Inflammatory macrophage treated with lipopolysaccharide for 4 hours (primary cell): ENCODE results near the gene CRY1.

Experiments
- DNase-seq: peaks from one replicate; pipeline ENCODE4 v3.0.0-alpha.2; 2020

CRY1 gene

GRCh38 chr12:106956048-106956578 is 137.2 kb downstream of the CRY1 start:
- peak; percentile 30 for DNase-seq

- peak; percentile 79 for DNase-seq
Measured at GRCh38 chr12:106955377-106956047, 137.8 kb downstream of the CRY1 start, which contains the start of gene TMEM263. TSS of gene TMEM263 (plus strand) at chr12:106955907. CDS start at chr12:106967117, 11,210 bp downstream.

- DNase-seq, result no peak
Measured at GRCh38 chr12:106954462-106955376, 138.6 kb downstream of the CRY1 start.

- DNase-seq, result no peak
Measured at GRCh38 chr12:106953352-106954250, 139.7 kb downstream of the CRY1 start.

GRCh38 chr12:106950591-106950990 is 142.8 kb downstream of the CRY1 start:
- no peak for DNase-seq

GRCh38 chr12:106947461-106947860 is 145.9 kb downstream of the CRY1 start:
- DNase-seq, result no peak

- DNase-seq, result no peak
Measured at GRCh38 chr12:106945261-106945851, 148.0 kb downstream of the CRY1 start.

GRCh38 chr12:106942775-106943174 is 150.6 kb downstream of the CRY1 start:
- DNase-seq, result no peak

GRCh38 chr12:106941481-106942156 is 151.7 kb downstream of the CRY1 start:
- no peak for DNase-seq
